Osteoblast (primary cell): Measurements from ENCODE around the gene MTURN. TPM values are rescaled to one million over a fixed set of nuclear protein-coding genes. Genes with fewer than 3 reads are reported as not detected.

Source experiments
- DNase-seq: peaks from one replicate; pipeline ENCODE4 v3.0.0; 2011; ENCODE audit warnings: low spot score, mixed read lengths; ENCODE audit not compliant: insufficient read length; ENCODE audit errors: missing footprints
- H2AFZ ChIP-seq: 2 replicates; pipeline ENCODE4 v1.6.0; 2011; ENCODE audit warnings: mild to moderate bottlenecking, low read length
- H3K27ac ChIP-seq: 2 replicates; pipeline ENCODE4 v1.5.1; 2011; ENCODE audit warnings: mild to moderate bottlenecking, low read depth, low read length, moderate library complexity
- H3K27me3 ChIP-seq: 2 replicates; pipeline ENCODE4 v1.6.0; 2012; ENCODE audit warnings: mild to moderate bottlenecking, control low read depth, inconsistent platforms, low read length, moderate library complexity; ENCODE audit not compliant: insufficient read depth
- H3K36me3 ChIP-seq: 2 replicates; pipeline ENCODE4 v1.5.1; 2011; ENCODE audit warnings: mild to moderate bottlenecking, low read length, control low read depth, moderate library complexity; ENCODE audit not compliant: insufficient read depth
- H3K4me1 ChIP-seq: 2 replicates; pipeline ENCODE4 v1.5.1; 2011; ENCODE audit warnings: mild to moderate bottlenecking, low read length, control low read depth, moderate library complexity; ENCODE audit not compliant: insufficient read depth
- H3K4me2 ChIP-seq: 2 replicates; pipeline ENCODE4 v1.6.0; 2011; ENCODE audit warnings: mild to moderate bottlenecking, low read length; ENCODE audit not compliant: insufficient read depth
- H3K4me3 ChIP-seq: fragments of 200-600 bp; sonication (generic); 3 replicates; pipeline ENCODE4 v1.5.1; 2012; ENCODE audit warnings: mild to moderate bottlenecking, low read length, inconsistent platforms; ENCODE audit not compliant: insufficient read depth
- H3K79me2 ChIP-seq: 2 replicates; pipeline ENCODE4 v1.6.0; 2012; ENCODE audit warnings: mild to moderate bottlenecking, low read length, control low read depth, inconsistent platforms; ENCODE audit not compliant: insufficient read depth
- H3K9me3 ChIP-seq: 2 replicates; pipeline ENCODE4 v1.5.1; 2011; ENCODE audit warnings: low read depth, low read length, control low read depth
- H4K20me1 ChIP-seq: 2 replicates; pipeline ENCODE4 v1.6.0; 2012; ENCODE audit warnings: mild to moderate bottlenecking, low read length, control low read depth; ENCODE audit not compliant: insufficient read depth
- total RNA-seq: library from RNA; depleted of rRNA; stranded (reverse); fragments of >200 nt; gene quantifications from 2 replicates; pipeline ENCODE4 v1.2.3, GENCODE V29; 2012
- TF ChIP-seq, protein P1 (sequence below): IDR thresholded peaks from 2 replicates; pipeline ENCODE4 v1.5.1; 2011; ENCODE audit warnings: mild to moderate bottlenecking, low read depth, low read length, moderate library complexity; ENCODE audit errors: extremely low read depth

MTURN gene
- total RNA-seq, 1 donor = 31.1 TPM

DNA sequence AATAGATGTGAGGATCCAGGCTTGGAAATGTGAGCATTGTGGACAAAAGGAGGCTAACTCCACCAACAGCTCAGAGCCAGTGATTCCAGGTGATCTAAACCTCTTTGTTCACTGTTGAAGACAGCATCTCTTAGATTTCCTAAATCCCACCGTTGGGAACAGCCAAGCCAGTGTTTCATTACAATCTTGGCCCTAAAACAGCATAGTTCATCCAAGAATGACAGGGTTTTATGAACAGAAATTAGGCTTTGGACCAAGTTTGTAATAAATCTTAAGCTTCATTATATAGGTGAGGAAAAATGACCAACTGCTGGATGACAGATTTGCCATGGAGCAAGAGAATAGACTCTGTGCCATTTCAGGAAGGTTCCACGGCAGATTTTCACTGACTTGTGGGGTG lies 65.8 kb downstream of the MTURN start:
- Histone ChIP-seq H3K9me3 (peaks cover 9% of the 10 kb centered on the region), H3K4me2 (no peak overlapping the region), H3K36me3 (no peaks in the 10 kb centered on the region), H3K27ac (no peak overlapping the region), H3K79me2 (no peaks in the 10 kb centered on the region), H3K4me1 (no peaks in the 10 kb centered on the region), H4K20me1 (no peaks in the 10 kb centered on the region), H2AFZ (no peak overlapping the region), H3K4me3 (no peak overlapping the region), H3K27me3 (no peaks in the 10 kb centered on the region)
- no peak for DNase-seq
- TF ChIP-seq, protein P1, sequence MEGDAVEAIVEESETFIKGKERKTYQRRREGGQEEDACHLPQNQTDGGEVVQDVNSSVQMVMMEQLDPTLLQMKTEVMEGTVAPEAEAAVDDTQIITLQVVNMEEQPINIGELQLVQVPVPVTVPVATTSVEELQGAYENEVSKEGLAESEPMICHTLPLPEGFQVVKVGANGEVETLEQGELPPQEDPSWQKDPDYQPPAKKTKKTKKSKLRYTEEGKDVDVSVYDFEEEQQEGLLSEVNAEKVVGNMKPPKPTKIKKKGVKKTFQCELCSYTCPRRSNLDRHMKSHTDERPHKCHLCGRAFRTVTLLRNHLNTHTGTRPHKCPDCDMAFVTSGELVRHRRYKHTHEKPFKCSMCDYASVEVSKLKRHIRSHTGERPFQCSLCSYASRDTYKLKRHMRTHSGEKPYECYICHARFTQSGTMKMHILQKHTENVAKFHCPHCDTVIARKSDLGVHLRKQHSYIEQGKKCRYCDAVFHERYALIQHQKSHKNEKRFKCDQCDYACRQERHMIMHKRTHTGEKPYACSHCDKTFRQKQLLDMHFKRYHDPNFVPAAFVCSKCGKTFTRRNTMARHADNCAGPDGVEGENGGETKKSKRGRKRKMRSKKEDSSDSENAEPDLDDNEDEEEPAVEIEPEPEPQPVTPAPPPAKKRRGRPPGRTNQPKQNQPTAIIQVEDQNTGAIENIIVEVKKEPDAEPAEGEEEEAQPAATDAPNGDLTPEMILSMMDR = no peak

DNA sequence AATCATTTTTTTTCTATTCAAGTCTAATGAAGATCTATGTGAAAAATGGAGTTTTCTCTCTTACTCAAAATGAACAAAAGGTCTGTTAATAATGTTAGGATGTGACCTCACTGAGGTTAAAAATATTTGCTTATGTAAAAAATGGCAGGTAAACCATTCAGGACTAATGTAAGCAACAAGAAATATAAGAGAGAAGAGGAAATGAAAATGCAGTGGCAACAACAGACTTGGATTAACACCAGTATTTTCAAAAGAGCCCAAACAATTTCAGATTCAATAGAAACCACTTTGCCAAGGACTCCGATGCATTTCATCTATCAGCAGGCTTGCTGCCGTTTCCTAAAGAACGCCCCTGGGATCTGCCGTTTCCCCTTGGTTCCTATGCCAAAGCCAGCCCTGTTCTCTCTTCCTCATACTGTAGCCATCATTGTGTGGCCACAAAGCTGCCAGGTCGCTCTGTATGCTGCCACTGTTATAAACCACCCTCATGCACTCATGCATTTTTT lies 66.4 kb downstream of the MTURN start:
- H3K4me3 ChIP-seq = no peak overlapping the region
- TF ChIP-seq, protein P1 = no peak
- H3K4me2 ChIP-seq = no peak overlapping the region
- no peak overlapping the region for H3K27ac ChIP-seq
- H3K79me2 ChIP-seq = no peaks in the 10 kb centered on the region
- peaks cover 7% of the 10 kb centered on the region for H3K9me3 ChIP-seq
- no peaks in the 10 kb centered on the region for H4K20me1 ChIP-seq
- no peak overlapping the region for H2AFZ ChIP-seq
- H3K4me1 ChIP-seq = no peaks in the 10 kb centered on the region
- no peaks in the 10 kb centered on the region for H3K36me3 ChIP-seq
- no peak for DNase-seq
- no peaks in the 10 kb centered on the region for H3K27me3 ChIP-seq

DNA sequence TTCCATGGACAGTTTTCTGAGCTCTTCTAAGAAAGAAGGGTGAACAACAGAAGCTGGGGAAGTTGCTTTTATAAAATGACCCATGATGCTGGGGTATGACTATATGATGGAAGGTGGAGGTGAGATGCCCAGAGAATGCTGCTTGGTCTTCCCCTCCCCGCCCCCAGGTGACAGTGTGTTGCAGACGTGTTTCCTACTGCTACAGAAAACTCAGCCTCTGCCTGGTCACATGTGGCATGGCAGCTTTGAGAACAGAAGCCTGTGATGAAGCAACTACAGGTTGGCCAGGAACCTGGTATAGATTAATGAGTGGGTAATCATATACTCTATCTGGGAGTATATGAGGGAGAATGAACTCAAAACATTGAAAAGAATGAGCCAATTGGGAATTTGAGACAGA lies 67.1 kb downstream of the MTURN start:
- H3K27ac ChIP-seq = no peak overlapping the region
- no peak overlapping the region for H3K4me3 ChIP-seq
- H3K4me1 ChIP-seq = peaks cover 5% of the 10 kb centered on the region
- TF ChIP-seq, protein P1 = no peak
- peak; percentile 15 for DNase-seq
- no peaks in the 10 kb centered on the region for H4K20me1 ChIP-seq
- peaks cover 5% of the 10 kb centered on the region for H3K9me3 ChIP-seq
- no peak overlapping the region for H3K4me2 ChIP-seq
- no peak overlapping the region for H2AFZ ChIP-seq
- H3K27me3 ChIP-seq = no peaks in the 10 kb centered on the region
- no peaks in the 10 kb centered on the region for H3K79me2 ChIP-seq
- no peaks in the 10 kb centered on the region for H3K36me3 ChIP-seq

DNA sequence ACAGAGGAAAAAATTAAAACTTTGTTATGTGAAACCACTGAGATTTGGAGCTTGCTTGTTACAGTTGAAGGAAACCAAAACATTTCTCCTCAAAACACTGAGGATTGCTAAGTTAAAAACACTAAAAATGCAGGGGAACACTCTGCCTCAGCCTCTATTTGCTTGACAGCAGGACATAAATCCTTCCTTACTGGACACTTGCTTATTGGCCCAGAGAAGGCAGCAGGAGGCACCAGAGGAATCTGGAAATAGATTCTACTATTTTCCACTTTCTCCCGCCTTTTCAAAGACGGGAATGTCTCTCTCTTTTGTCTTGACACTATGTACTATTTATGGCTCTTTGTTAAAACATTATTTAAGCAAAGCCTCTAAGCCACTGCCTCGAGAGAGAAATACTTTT lies 67.9 kb downstream of the MTURN start:
- no peaks in the 10 kb centered on the region for H3K36me3 ChIP-seq
- no peak overlapping the region for H2AFZ ChIP-seq

More for the DNA sequence above, 67.9 kb downstream of the MTURN start:
- H4K20me1 ChIP-seq = no peaks in the 10 kb centered on the region
- no peak overlapping the region for H3K27ac ChIP-seq
- TF ChIP-seq, protein P1 = no peak
- no peak overlapping the region for H3K4me3 ChIP-seq
- H3K4me1 ChIP-seq = peaks cover 5% of the 10 kb centered on the region
- DNase-seq = no peak
- no peaks in the 10 kb centered on the region for H3K27me3 ChIP-seq
- H3K4me2 ChIP-seq = no peak overlapping the region
- no peaks in the 10 kb centered on the region for H3K9me3 ChIP-seq
- no peaks in the 10 kb centered on the region for H3K79me2 ChIP-seq
